Neuronal stem cell (in vitro differentiated cells): ENCODE results near the gene LAMC3.

Source experiments
- DNase-seq: peaks from one replicate; pipeline ENCODE4 v3.0.0-alpha.2; 2013; ENCODE audit warnings: low spot score
- H2AFZ ChIP-seq: one replicate; pipeline ENCODE4 v1.6.1; 2013; ENCODE audit warnings: mild to moderate bottlenecking, low read length, inconsistent platforms
- H2AK5ac ChIP-seq: 2 replicates; pipeline ENCODE4 v1.6.1; 2013; ENCODE audit warnings: low read depth, mild to moderate bottlenecking, inconsistent platforms, low read length, moderate library complexity, mixed read lengths
- H2BK120ac ChIP-seq: 2 replicates; pipeline ENCODE4 v1.6.1; 2013; ENCODE audit warnings: low read depth, mild to moderate bottlenecking, inconsistent platforms, low read length, moderate library complexity, mixed read lengths
- H2BK12ac ChIP-seq: one replicate; pipeline ENCODE4 v1.6.1; 2013; ENCODE audit warnings: low read length, inconsistent platforms
- H2BK15ac ChIP-seq: 2 replicates; pipeline ENCODE4 v1.6.1; 2013; ENCODE audit warnings: mild to moderate bottlenecking, low read length, inconsistent platforms, mixed read lengths
- H2BK5ac ChIP-seq: one replicate; pipeline ENCODE4 v1.6.1; 2013; ENCODE audit warnings: inconsistent platforms, mild to moderate bottlenecking, low read length, moderate library complexity
- H3K14ac ChIP-seq: one replicate; pipeline ENCODE4 v1.6.1; 2013; ENCODE audit warnings: low read length, inconsistent platforms
- H3K18ac ChIP-seq: 2 replicates; pipeline ENCODE4 v1.6.1; 2013; ENCODE audit warnings: low read length, inconsistent platforms
- H3K23ac ChIP-seq: 2 replicates; pipeline ENCODE4 v1.6.1; 2013; ENCODE audit warnings: low read depth, mild to moderate bottlenecking, mixed read lengths, low read length, inconsistent platforms; ENCODE audit not compliant: poor library complexity
- H3K27ac ChIP-seq: replicated peaks from 3 replicates; pipeline ENCODE4 v1.5.1; 2013; ENCODE audit warnings: low read length, inconsistent platforms
- H3K27me3 ChIP-seq, 3 experiments: 2 replicates each; pipeline ENCODE4 v1.6.1; 2013; ENCODE audit warnings: low read length in 3 of 3, mild to moderate bottlenecking in 2 of 3, inconsistent platforms in 1 of 3, low read depth in 1 of 3, mixed read lengths in 1 of 3, moderate library complexity in 1 of 3; ENCODE audit not compliant: control insufficient read depth in 3 of 3, insufficient read depth in 3 of 3
- H3K36me3 ChIP-seq, 2 donors: replicated peaks in 1 of 2; 2 replicates each; pipeline ENCODE4 v1.6.1; 2013; ENCODE audit warnings: low read length in 2 of 2; ENCODE audit not compliant: control insufficient read depth in 2 of 2, insufficient read depth in 2 of 2
- H3K4ac ChIP-seq: 2 replicates; pipeline ENCODE4 v1.6.1; 2013; ENCODE audit warnings: inconsistent platforms, mild to moderate bottlenecking, low read length, moderate library complexity
- H3K4me1 ChIP-seq, 2 donors: 1 replicate in 1 of 2; 2 replicates in 1 of 2; pipeline ENCODE4 v1.6.1; 2013; ENCODE audit warnings: low read length in 2 of 2, low read depth in 1 of 2; ENCODE audit not compliant: control insufficient read depth in 2 of 2, insufficient read depth in 1 of 2
- H3K4me2 ChIP-seq: one replicate; pipeline ENCODE4 v1.6.1; 2013; ENCODE audit warnings: mild to moderate bottlenecking, low read length, inconsistent platforms; ENCODE audit not compliant: insufficient read depth, poor library complexity, severe bottlenecking
- H3K4me3 ChIP-seq, 2 donors: 2 replicates each; pipeline ENCODE4 v1.5.1; 2013; ENCODE audit warnings: low read length in 2 of 2, mild to moderate bottlenecking in 2 of 2, inconsistent platforms in 1 of 2, moderate library complexity in 1 of 2
- H3K79me1 ChIP-seq: one replicate; pipeline ENCODE4 v1.6.1; 2013; ENCODE audit warnings: low read depth, mild to moderate bottlenecking, inconsistent platforms, low read length, moderate library complexity
- H3K9ac ChIP-seq: one replicate; pipeline ENCODE4 v1.6.1; 2013; ENCODE audit warnings: mild to moderate bottlenecking, low read depth, low read length, inconsistent platforms; ENCODE audit not compliant: poor library complexity
- H3K9me3 ChIP-seq, 2 donors: replicated peaks in 1 of 2; 2 replicates each; pipeline versions ENCODE3 to v1.6.1; 2013; ENCODE audit warnings: low read length in 2 of 2, mild to moderate bottlenecking in 2 of 2, inconsistent platforms in 1 of 2, low read depth in 1 of 2, mixed read lengths in 1 of 2, moderate library complexity in 1 of 2; ENCODE audit not compliant: control insufficient read depth in 2 of 2, insufficient read depth in 1 of 2
- H4K8ac ChIP-seq: one replicate; pipeline ENCODE4 v1.6.1; 2013; ENCODE audit warnings: low read depth, mild to moderate bottlenecking, inconsistent platforms, low read length, moderate library complexity
- H4K91ac ChIP-seq: one replicate; pipeline ENCODE4 v1.6.1; 2013; ENCODE audit warnings: low read length, low read depth, mild to moderate bottlenecking, inconsistent platforms; ENCODE audit not compliant: poor library complexity
- WGBS, 2 donors: extraction: QIAGEN DNeasy Blood & Tissue Kit; methylation state at CpG; one replicate each; pipeline ENCODE4 v1.1.7; 2013; ENCODE audit warnings: missing lambda C conversion rate in 2 of 2, mixed read lengths in 1 of 2; ENCODE audit not compliant: insufficient read length in 2 of 2, insufficient replicate concordance in 1 of 2; ENCODE audit errors: extremely low coverage in 2 of 2; 5-methylcytosine and 5-hydroxymethylcytosine counted together

LAMC3 gene

DNA sequence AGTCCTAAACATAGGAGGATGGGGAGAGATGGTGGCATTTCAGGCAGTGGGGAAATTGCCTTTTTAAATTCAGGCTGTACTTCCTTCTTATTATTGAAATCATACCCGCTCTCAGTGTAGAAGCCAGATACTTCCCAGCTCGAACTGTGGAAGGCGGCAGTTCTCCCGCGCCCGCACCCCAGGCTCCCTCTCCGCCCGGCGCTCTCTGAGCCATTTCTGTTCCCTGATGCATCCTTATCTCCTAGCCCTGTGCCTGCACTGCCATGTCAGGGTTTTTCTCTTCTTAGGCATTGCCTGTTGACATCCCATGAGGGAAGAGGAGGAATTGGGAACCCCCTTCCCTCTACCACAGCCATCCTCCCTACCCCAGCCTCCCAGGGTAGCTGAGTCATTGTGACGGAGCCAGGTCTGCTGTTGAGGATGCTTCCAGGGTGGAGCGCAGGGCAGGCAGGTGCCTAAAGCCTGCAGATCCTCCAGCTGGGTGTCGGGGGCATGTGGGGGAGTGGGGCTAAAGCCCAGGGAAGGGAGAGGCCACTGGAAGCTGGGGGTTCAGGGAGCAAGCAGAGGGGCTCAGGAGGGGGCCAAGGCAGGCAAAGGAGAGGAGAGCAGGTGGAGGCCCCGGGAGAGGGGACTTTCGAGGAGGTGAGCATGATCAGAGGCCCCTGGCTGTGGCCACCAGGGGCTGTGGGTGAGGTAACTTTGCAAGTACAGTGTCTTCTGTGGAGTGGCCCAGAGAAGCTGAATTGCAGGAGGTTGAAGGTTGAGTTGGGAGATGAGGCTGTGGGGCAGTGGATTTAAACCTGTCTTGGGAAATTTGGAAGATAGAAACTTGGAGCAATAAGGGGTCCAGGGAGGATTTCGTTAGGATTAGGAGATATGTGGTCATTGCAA is 16.2 kb downstream of the LAMC3 start:
- Histone ChIP-seq H3K4me3 (no peak overlapping the region), H4K91ac (no peak overlapping the region), H3K9me3 (peaks cover 0 to under 1% of the 10 kb centered on the region in 2 donors), H3K36me3 (no peaks in the 10 kb centered on the region), H2BK120ac (no peak overlapping the region), H3K79me1 (peaks cover 2% of the 10 kb centered on the region), H2BK5ac (no peak overlapping the region), H3K4ac (no peak overlapping the region), H3K9ac (no peak overlapping the region), H3K4me1 (no peaks in the 10 kb centered on the region), H3K18ac (no peak overlapping the region), H2BK15ac (no peak overlapping the region), H3K27ac (no peak overlapping the region), H3K4me2 (no peak overlapping the region), H2AFZ (no peak overlapping the region), H2AK5ac (no peak overlapping the region), H3K14ac (no peak overlapping the region), H4K8ac (no peak overlapping the region), H3K27me3 (peaks cover 0 to 57% (median 0%) of the 10 kb centered on the region in 3 experiments), H2BK12ac (no peak overlapping the region), H3K23ac (peak overlapping the region; percentile 66)
- no CpG with 5 or more reads among the region's 15 CpGs for WGBS, 2 donors
- no peak for DNase-seq

DNA sequence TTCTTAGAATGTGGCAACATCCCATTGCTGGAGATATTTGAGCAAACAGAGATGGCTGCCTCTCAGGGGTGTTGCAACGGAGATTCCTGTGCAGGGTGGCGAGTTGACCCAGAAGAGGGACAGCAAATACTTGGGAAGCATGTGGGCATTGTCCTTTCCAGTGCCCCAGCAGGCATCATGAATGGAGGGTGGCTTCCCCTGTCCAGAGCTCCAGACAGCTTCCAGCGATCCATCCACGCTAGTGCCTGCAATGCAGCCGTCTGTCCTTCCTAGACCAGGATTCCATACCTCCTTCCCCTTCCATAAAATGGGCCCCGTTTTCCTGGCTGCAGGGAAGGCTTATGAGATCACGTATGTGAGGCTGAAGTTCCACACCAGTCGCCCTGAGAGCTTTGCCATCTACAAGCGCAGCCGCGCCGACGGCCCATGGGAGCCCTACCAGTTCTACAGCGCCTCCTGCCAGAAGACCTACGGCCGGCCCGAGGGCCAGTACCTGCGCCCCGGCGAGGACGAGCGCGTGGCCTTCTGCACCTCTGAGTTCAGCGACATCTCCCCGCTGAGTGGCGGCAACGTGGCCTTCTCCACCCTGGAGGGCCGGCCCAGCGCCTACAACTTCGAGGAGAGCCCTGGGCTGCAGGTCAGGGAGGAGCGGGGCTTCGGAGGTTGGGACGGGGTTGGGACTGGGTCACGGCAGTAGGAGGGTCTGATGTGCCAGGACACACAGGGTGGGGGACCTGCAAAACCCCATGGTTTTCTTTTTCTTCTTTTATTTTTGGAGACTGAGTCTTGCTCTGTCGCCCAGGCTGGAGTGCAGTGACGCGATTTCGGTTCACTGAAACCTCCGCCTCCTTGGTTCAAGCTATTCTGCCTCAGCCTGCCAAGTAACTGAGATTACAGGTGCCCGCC is 17.2 kb downstream of the LAMC3 start:
- H4K91ac ChIP-seq: no peak overlapping the region

DNA sequence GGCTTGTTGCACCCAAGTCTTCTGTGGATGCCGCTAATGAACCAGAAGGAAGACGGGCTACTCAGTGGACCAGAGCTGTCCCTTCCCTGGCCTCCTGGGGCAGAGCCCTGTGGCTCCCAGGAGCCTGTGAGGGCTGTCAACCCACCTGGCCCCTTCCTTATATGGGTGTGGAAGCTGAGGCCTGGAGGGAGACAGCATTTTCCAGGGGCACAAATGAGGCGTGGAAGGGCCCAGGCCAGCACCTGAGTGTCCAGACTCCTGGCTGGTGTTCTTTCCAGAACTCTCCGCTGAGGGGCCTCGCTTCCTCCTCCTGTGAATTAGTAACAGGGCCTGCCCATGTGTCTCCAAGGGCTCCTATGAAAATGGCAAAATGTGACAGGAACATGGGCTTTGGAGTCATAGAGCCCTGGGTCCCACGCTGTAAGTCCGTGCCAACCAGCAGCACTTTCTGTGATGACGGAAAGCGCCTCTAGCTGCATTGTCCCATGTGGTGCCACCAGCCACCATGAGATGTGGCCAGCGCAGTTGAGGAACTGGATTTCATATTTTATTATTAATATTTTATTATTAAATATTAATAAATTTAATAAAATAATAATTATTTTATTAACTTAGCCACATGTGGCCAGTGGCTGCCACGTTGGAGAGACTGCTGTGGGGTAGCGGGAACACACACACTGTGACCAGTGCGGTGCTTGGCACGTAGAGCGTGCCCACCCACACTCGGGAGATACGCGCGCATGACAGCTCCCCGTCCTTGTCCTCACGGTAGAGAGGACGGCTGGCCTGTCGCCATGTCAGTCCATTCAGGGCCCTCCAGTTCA is 18.3 kb downstream of the LAMC3 start:
- H3K4me2 ChIP-seq: no peak overlapping the region
- no CpG with 5 or more reads among the region's 23 CpGs for WGBS, 2 donors
- H2BK15ac ChIP-seq: peak overlapping the region; percentile 31
- no peaks in the 10 kb centered on the region for H3K4me1 ChIP-seq
- peaks cover 0 to 62% (median 0%) of the 10 kb centered on the region in 3 experiments for H3K27me3 ChIP-seq
- H4K91ac ChIP-seq: peak overlapping the region; percentile 7
- no peak overlapping the region for H3K9ac ChIP-seq
- peak overlapping the region; percentile 92 for H3K14ac ChIP-seq
- no peak overlapping the region for H2AK5ac ChIP-seq
- H3K4me3 ChIP-seq: peak overlapping the region in 1 of 2 donors; percentile 30
- no peak overlapping the region for H2AFZ ChIP-seq
- no peak overlapping the region for H2BK120ac ChIP-seq
- DNase-seq: no peak
- H2BK12ac ChIP-seq: peak overlapping the region; percentile 46
- H3K36me3 ChIP-seq: no peaks in the 10 kb centered on the region
- peaks cover 2% of the 10 kb centered on the region for H3K79me1 ChIP-seq
- H3K4ac ChIP-seq: no peak overlapping the region
- H2BK5ac ChIP-seq: no peak overlapping the region
- no peaks in the 10 kb centered on the region for H3K9me3 ChIP-seq
- H3K23ac ChIP-seq: peak overlapping the region; percentile 98
- peak overlapping the region; percentile 44 for H3K18ac ChIP-seq
- H3K27ac ChIP-seq: no peak overlapping the region
- H4K8ac ChIP-seq: no peak overlapping the region

More for the DNA sequence above, 17.2 kb downstream of the LAMC3 start:
- Histone ChIP-seq H3K4ac (no peak overlapping the region), H3K23ac (peak overlapping the region; percentile 92), H3K79me1 (peaks cover 2% of the 10 kb centered on the region), H3K4me2 (no peak overlapping the region), H2BK15ac (peak overlapping the region; percentile 46), H3K27me3 (peaks cover 0 to 60% (median 0%) of the 10 kb centered on the region in 3 experiments), H3K27ac (no peak overlapping the region), H2AK5ac (peak overlapping the region; percentile 2), H3K4me3 (no peak overlapping the region), H3K14ac (peak overlapping the region; percentile 97), H3K9me3 (no peaks in the 10 kb centered on the region), H3K18ac (peak overlapping the region; percentile 36), H3K36me3 (no peaks in the 10 kb centered on the region), H2BK12ac (no peak overlapping the region), H4K8ac (no peak overlapping the region), H3K9ac (peak overlapping the region; percentile 54), H2AFZ (no peak overlapping the region), H3K4me1 (no peaks in the 10 kb centered on the region), H2BK5ac (no peak overlapping the region), H2BK120ac (no peak overlapping the region)
- no peak for DNase-seq
- WGBS, 2 donors: no CpG with 5 or more reads among the region's 40 CpGs
